ENCODE measurements around the gene SPATA31D3. TPM values are rescaled to one million over a fixed set of nuclear protein-coding genes. Genes with fewer than 3 reads are reported as not detected.

SPATA31D3 gene
- total and polyA plus RNA-seq, 2 donors (not counting 1 experiment from before 2014, with no cell fraction given) = not detected

DNA sequence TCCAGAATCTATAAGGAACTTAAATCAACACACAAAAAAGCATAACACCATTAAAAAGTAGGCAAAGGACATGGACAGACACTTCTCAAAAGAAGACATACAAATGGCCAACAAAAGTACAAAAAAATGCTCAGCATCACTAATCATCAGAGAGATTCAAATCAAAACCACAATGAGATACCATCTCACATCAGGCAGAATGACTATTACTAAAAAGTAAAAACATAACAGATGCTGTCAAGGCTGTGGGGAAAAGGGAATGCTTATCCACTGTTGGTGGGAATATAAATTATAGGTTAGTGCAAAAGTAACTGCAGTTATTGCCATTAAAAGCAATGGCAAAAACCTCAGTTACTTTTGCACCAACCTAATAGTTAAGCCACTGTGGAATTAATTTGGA lies 47.2 kb upstream of the SPATA31D3 start:
- DNase-seq (ENCODE audit: low read depth in 2 of 2) = peak in 1 of 2 donors; percentile 29
- no peak overlapping the region for H3K27ac ChIP-seq (ENCODE audit: insufficient read depth, low read length)
- TF ChIP-seq, protein P1, sequence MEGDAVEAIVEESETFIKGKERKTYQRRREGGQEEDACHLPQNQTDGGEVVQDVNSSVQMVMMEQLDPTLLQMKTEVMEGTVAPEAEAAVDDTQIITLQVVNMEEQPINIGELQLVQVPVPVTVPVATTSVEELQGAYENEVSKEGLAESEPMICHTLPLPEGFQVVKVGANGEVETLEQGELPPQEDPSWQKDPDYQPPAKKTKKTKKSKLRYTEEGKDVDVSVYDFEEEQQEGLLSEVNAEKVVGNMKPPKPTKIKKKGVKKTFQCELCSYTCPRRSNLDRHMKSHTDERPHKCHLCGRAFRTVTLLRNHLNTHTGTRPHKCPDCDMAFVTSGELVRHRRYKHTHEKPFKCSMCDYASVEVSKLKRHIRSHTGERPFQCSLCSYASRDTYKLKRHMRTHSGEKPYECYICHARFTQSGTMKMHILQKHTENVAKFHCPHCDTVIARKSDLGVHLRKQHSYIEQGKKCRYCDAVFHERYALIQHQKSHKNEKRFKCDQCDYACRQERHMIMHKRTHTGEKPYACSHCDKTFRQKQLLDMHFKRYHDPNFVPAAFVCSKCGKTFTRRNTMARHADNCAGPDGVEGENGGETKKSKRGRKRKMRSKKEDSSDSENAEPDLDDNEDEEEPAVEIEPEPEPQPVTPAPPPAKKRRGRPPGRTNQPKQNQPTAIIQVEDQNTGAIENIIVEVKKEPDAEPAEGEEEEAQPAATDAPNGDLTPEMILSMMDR (conservative IDR thresholded peaks at IDR 0.05 in 1 of 2, IDR thresholded peaks at IDR 0.05 in 1 of 2; ENCODE audit: low read depth in 1 of 2, low read length in 2 of 2) = no peak
- TF ChIP-seq EZH2 (IDR thresholded peaks at IDR 0.05; ENCODE audit: low read length, missing control alignments) = no peak

DNA sequence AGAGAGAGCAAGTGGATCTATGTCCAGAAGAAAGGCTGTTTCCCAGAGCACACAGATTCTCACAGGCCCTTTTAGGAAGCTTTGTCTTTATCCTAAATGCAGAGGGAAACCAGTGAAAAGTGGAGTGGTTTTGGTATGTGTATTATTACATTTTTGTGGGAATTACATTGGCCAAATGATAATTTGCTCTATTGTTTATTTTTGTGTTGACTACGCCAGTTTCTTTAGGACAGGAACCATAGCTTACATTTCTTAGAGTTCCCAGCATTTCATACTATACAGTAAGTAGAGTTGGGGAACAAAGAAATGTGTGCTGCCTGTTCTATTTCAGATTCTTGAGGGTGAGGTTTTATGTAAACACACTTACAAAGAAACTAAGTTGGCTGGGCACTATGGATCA lies 44.4 kb upstream of the SPATA31D3 start:
- DNase-seq (ENCODE audit: low read depth in 2 of 2) = peak; percentile 31 to 71
- Histone ChIP-seq H3K4me3 (replicated peaks in 1 of 4; ENCODE audit: control extremely low read depth in 1 of 4, insufficient read depth in 1 of 4, low read depth in 3 of 4, low read length in 4 of 4) (no peak overlapping the region), H3K27ac (ENCODE audit: insufficient read depth, low read length) (no peak overlapping the region), H3K4me1 (ENCODE audit: control insufficient read depth, extremely low read depth, insufficient read depth, low read length) (no peaks in the 10 kb centered on the region), H3K27me3 (ENCODE audit: control insufficient read depth, insufficient read depth, low read length) (no peaks in the 10 kb centered on the region), H3K9me3 (ENCODE audit: control insufficient read depth, insufficient read depth, low read depth, low read length) (no peaks in the 10 kb centered on the region), H4K20me1 (ENCODE audit: control insufficient read depth, extremely low read depth, insufficient read depth, low read length) (no peaks in the 10 kb centered on the region), H3K9ac (ENCODE audit: insufficient read depth, low read length) (no peak overlapping the region), H2AFZ (ENCODE audit: low read length) (no peak overlapping the region), H3K36me3 (ENCODE audit: control insufficient read depth, insufficient read depth, low read length) (no peaks in the 10 kb centered on the region), H3K79me2 (ENCODE audit: control insufficient read depth, insufficient read depth, low read length) (no peaks in the 10 kb centered on the region), H3K4me2 (ENCODE audit: extremely low read depth, insufficient read depth, low read length) (no peak overlapping the region)
- TF ChIP-seq EZH2 (IDR thresholded peaks at IDR 0.05; ENCODE audit: low read length, missing control alignments) = no peak
- TF ChIP-seq, protein P1 (conservative IDR thresholded peaks at IDR 0.05 in 1 of 2, IDR thresholded peaks at IDR 0.05 in 1 of 2; ENCODE audit: low read depth in 1 of 2, low read length in 2 of 2) = no peak

More for the DNA sequence above, 47.2 kb upstream of the SPATA31D3 start:
- no peak overlapping the region for H3K4me3 ChIP-seq (replicated peaks in 1 of 4; ENCODE audit: control extremely low read depth in 1 of 4, insufficient read depth in 1 of 4, low read depth in 3 of 4, low read length in 4 of 4)
- no peak overlapping the region for H3K4me2 ChIP-seq (ENCODE audit: extremely low read depth, insufficient read depth, low read length)
- H2AFZ ChIP-seq (ENCODE audit: low read length) = no peak overlapping the region
- H3K9me3 ChIP-seq (ENCODE audit: control insufficient read depth, insufficient read depth, low read depth, low read length) = no peaks in the 10 kb centered on the region
- H3K4me1 ChIP-seq (ENCODE audit: control insufficient read depth, extremely low read depth, insufficient read depth, low read length) = no peaks in the 10 kb centered on the region
- H3K27me3 ChIP-seq (ENCODE audit: control insufficient read depth, insufficient read depth, low read length) = no peaks in the 10 kb centered on the region
- no peaks in the 10 kb centered on the region for H3K79me2 ChIP-seq (ENCODE audit: control insufficient read depth, insufficient read depth, low read length)
- H3K9ac ChIP-seq (ENCODE audit: insufficient read depth, low read length) = no peak overlapping the region
- H4K20me1 ChIP-seq (ENCODE audit: control insufficient read depth, extremely low read depth, insufficient read depth, low read length) = no peaks in the 10 kb centered on the region
- H3K36me3 ChIP-seq (ENCODE audit: control insufficient read depth, insufficient read depth, low read length) = no peaks in the 10 kb centered on the region

DNA sequence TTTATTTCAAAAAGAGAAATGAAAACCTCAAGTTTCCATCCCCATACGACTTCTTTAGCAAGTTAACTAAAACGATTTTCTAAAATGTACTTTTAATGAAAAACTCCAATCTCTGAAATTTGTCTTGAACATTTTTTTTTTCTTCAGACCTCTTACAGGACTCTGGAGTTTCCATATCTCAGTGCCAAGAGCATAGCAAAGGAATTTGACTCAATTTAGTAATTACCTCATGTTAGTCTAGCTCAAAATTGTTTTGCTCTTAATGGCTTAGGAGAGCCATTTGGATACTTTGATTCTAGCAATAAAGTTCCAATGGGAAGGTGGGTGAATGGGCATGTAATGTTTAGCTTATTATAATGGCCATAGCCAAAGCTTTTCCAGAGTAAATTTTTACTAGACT lies 41.1 kb upstream of the SPATA31D3 start:
- no peak overlapping the region for H3K27ac ChIP-seq (ENCODE audit: insufficient read depth, low read length)
- no peaks in the 10 kb centered on the region for H3K4me1 ChIP-seq (ENCODE audit: control insufficient read depth, extremely low read depth, insufficient read depth, low read length)
- no peak for TF ChIP-seq EZH2 (IDR thresholded peaks at IDR 0.05; ENCODE audit: low read length, missing control alignments)
- TF ChIP-seq, protein P1 (conservative IDR thresholded peaks at IDR 0.05 in 1 of 2, IDR thresholded peaks at IDR 0.05 in 1 of 2; ENCODE audit: low read depth in 1 of 2, low read length in 2 of 2) = no peak
- no peaks in the 10 kb centered on the region for H3K36me3 ChIP-seq (ENCODE audit: control insufficient read depth, insufficient read depth, low read length)
- H3K27me3 ChIP-seq (ENCODE audit: control insufficient read depth, insufficient read depth, low read length) = no peaks in the 10 kb centered on the region
- H3K9me3 ChIP-seq (ENCODE audit: control insufficient read depth, insufficient read depth, low read depth, low read length) = no peaks in the 10 kb centered on the region
- no peak overlapping the region for H3K4me3 ChIP-seq (replicated peaks in 1 of 4; ENCODE audit: control extremely low read depth in 1 of 4, insufficient read depth in 1 of 4, low read depth in 3 of 4, low read length in 4 of 4)
- H2AFZ ChIP-seq (ENCODE audit: low read length) = no peak overlapping the region
- no peak overlapping the region for H3K4me2 ChIP-seq (ENCODE audit: extremely low read depth, insufficient read depth, low read length)
- no peaks in the 10 kb centered on the region for H3K79me2 ChIP-seq (ENCODE audit: control insufficient read depth, insufficient read depth, low read length)
- peak in 1 of 2 donors; percentile 76 for DNase-seq (ENCODE audit: low read depth in 2 of 2)
- no peaks in the 10 kb centered on the region for H4K20me1 ChIP-seq (ENCODE audit: control insufficient read depth, extremely low read depth, insufficient read depth, low read length)
- no peak overlapping the region for H3K9ac ChIP-seq (ENCODE audit: insufficient read depth, low read length)
